HepG2 (cell line): ENCODE measurements around the gene SYS1. TPM values are rescaled to one million over a fixed set of nuclear protein-coding genes. Genes with fewer than 3 reads are reported as not detected.

Experiments used
- MAZ ChIP-seq, 2 experiments: sonication (generic) in 1 of 2; formaldehyde crosslinking in 1 of 2; IDR thresholded peaks; 2 replicates each; pipeline versions ENCODE4 v1.5.0 to v1.6.1; 2012 to 2020; ENCODE audit warnings: low read depth in 2 of 2, mild to moderate bottlenecking in 2 of 2, borderline replicate concordance in 1 of 2, improper control_type of control experiment in 1 of 2, low read length in 1 of 2, missing genetic modification reagents in 1 of 2, moderate library complexity in 1 of 2
- NBN ChIP-seq: fragments of 450-650 bp; conservative IDR thresholded peaks from 2 replicates; pipeline ENCODE4 v1.6.1; 2017
- ZNF724P ChIP-seq: sonication (generic); formaldehyde crosslinking; IDR thresholded peaks from 2 replicates; pipeline ENCODE4 v1.8.0; 2022; ENCODE audit warnings: missing genetic modification reagents, borderline replicate concordance
- polyA plus RNA-seq, 8 experiments: library from polyadenylated mRNA; depleted of rRNA in 3 of 8; stranded (reverse) in 7 of 8; unstranded in 1 of 8; fragments of >200 nt; fragmentation: Illumina TruSeq in 4 of 8; extraction: Trizol in 4 of 8; gene quantifications; 2 replicates each; pipeline versions ENCODE4 v1.2.1 to v1.2.3, GENCODE V29; 2011 to 2016; ENCODE audit warnings: low read depth in 4 of 8, missing spikeins in 1 of 8, mixed read lengths in 1 of 8; ENCODE audit not compliant: insufficient read depth in 1 of 8
- total RNA-seq, 5 experiments: library from RNA; depleted of rRNA; stranded (reverse); fragments of >200 nt; fragmentation: Illumina TruSeq; extraction: Trizol; gene quantifications; 2 replicates each; pipeline ENCODE4 v1.2.3, GENCODE V29; 2016; ENCODE audit warnings: low read depth in 1 of 5
- TF ChIP-seq, protein P1 (sequence below): sonication (generic); formaldehyde crosslinking; IDR thresholded peaks from 2 replicates; pipeline ENCODE4 v1.8.0; 2022; ENCODE audit warnings: missing genetic modification reagents, mild to moderate bottlenecking, inconsistent platforms, borderline replicate concordance
- TF ChIP-seq, protein P2 (sequence below): sonication (generic); formaldehyde crosslinking; IDR thresholded peaks from 2 replicates; pipeline ENCODE4 v1.5.0; 2020; ENCODE audit warnings: mild to moderate bottlenecking, missing genetic modification reagents, moderate library complexity
- TF ChIP-seq, protein P3 (sequence below): sonication (generic); formaldehyde crosslinking; IDR thresholded peaks from 2 replicates; pipeline ENCODE4 v1.4.0; 2020; ENCODE audit warnings: low read depth, missing genetic modification reagents

SYS1 gene
- total and polyA plus RNA-seq, 2 of the 13 experiments (the other 11 are each of a cell fraction or from before 2014, with no cell fraction given), result 38.3 to 65.6 TPM

DNA sequence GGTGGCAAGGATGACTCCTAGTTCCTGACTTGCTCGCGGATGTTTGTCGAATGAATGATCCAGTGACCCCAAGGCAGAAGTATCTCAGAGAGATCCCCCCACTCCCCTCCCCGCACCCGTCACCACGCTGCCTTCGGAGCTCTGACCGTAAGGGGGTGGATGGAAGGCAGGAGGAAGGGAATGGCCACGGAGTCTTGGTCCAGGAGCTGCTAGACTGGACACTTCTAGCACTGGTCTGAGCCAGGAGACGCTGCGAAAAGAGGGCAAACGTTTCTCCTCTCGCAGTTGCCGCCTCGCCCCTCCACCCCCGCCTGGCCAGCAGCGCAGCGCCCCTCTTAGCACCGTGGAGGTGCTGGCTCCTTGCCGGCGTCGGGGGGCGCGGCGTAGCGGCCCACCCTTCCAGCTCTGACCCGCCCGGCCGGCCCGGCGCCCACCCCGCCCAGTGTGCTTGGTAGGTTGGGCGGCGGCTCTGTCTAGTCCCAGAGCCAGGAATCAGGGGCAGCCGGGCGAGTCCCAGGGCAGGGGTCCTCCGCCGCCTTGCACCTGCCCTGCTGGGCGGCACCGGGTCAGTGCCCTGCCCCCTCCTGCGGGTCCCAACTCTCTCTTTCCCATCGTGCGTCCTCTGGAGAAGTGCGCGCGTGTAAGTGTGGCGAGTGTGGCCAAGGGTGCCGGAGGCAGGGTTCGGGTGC, 42.8 kb downstream of the SYS1 start (continued):
- TF ChIP-seq, protein P1, sequence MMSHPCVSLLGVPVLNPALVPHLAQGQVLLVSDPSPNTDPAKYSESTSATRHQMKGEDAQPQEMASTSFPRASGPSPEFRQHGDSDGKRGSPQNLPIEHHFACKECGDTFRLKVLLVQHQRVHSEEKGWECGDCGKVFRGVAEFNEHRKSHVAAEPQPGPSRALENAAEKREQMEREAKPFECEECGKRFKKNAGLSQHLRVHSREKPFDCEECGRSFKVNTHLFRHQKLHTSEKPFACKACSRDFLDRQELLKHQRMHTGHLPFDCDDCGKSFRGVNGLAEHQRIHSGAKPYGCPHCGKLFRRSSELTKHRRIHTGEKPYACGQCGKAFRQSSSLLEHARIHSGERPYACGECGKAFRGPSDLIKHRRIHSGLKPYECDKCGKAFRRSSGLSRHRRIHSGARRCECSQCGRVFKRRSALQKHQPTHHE (CRISPR knock-in tag), result peak; percentile 62; the same call in 1 of the 2 replicates
- TF ChIP-seq NBN (no peak), ZNF724P (CRISPR knock-in tag) (peak; percentile 55; the same call in 1 of the 2 replicates), MAZ (IDR thresholded peaks at IDR 0.05; ENCODE audit: borderline replicate concordance, low read depth, low read length) (no peak), MAZ (CRISPR knock-in tag; IDR thresholded peaks at IDR 0.05; ENCODE audit: low read depth) (no peak)
- TF ChIP-seq, protein P2, sequence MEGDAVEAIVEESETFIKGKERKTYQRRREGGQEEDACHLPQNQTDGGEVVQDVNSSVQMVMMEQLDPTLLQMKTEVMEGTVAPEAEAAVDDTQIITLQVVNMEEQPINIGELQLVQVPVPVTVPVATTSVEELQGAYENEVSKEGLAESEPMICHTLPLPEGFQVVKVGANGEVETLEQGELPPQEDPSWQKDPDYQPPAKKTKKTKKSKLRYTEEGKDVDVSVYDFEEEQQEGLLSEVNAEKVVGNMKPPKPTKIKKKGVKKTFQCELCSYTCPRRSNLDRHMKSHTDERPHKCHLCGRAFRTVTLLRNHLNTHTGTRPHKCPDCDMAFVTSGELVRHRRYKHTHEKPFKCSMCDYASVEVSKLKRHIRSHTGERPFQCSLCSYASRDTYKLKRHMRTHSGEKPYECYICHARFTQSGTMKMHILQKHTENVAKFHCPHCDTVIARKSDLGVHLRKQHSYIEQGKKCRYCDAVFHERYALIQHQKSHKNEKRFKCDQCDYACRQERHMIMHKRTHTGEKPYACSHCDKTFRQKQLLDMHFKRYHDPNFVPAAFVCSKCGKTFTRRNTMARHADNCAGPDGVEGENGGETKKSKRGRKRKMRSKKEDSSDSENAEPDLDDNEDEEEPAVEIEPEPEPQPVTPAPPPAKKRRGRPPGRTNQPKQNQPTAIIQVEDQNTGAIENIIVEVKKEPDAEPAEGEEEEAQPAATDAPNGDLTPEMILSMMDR, result peak; percentile 27; the same call in 1 of the 2 replicates
- TF ChIP-seq, protein P3, sequence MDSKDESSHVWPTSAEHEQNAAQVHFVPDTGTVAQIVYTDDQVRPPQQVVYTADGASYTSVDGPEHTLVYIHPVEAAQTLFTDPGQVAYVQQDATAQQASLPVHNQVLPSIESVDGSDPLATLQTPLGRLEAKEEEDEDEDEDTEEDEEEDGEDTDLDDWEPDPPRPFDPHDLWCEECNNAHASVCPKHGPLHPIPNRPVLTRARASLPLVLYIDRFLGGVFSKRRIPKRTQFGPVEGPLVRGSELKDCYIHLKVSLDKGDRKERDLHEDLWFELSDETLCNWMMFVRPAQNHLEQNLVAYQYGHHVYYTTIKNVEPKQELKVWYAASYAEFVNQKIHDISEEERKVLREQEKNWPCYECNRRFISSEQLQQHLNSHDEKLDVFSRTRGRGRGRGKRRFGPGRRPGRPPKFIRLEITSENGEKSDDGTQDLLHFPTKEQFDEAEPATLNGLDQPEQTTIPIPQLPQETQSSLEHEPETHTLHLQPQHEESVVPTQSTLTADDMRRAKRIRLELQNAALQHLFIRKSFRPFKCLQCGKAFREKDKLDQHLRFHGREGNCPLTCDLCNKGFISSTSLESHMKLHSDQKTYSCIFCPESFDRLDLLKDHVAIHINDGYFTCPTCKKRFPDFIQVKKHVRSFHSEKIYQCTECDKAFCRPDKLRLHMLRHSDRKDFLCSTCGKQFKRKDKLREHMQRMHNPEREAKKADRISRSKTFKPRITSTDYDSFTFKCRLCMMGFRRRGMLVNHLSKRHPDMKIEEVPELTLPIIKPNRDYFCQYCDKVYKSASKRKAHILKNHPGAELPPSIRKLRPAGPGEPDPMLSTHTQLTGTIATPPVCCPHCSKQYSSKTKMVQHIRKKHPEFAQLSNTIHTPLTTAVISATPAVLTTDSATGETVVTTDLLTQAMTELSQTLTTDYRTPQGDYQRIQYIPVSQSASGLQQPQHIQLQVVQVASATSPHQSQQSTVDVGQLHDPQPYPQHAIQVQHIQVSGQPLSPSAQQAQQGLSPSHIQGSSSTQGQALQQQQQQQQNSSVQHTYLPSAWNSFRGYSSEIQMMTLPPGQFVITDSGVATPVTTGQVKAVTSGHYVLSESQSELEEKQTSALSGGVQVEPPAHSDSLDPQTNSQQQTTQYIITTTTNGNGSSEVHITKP (CRISPR knock-in tag), result no peak
